GM18907 (cell line): ENCODE measurements around the gene CYP4F3.
"Not testable (repeated sequence)": the region's sequence is repeated elsewhere in the genome, so short reads cannot be mapped to it uniquely, and the experiment has no call there.

Experiments used
- ATAC-seq: cut with Tn5 transposase; IDR thresholded peaks from one replicate; pipeline ENCODE4 v1.9.1; 2021; ENCODE audit warnings: mild to moderate bottlenecking, moderate library complexity; ENCODE audit not compliant: unreplicated experiment

CYP4F3 gene

GRCh38 chr19:15629003-15629880 is 11.5 kb upstream of the CYP4F3 start:
- no peak for ATAC-seq

GRCh38 chr19:15631817-15632216 is 8.9 kb upstream of the CYP4F3 start:
- no peak for ATAC-seq

- ATAC-seq: no peak
These were observed 7.4 kb upstream of the CYP4F3 start for GRCh38 chr19:15633082-15633835.

GRCh38 chr19:15634105-15634504 is 6.6 kb upstream of the CYP4F3 start:
- ATAC-seq: no peak

- no peak for ATAC-seq
These were observed 5.5 kb upstream of the CYP4F3 start for GRCh38 chr19:15635016-15635805.

- no peak for ATAC-seq
These were observed 4.7 kb upstream of the CYP4F3 start for GRCh38 chr19:15636026-15636425.

- no peak for ATAC-seq
These were observed 1.1 kb upstream of the CYP4F3 start for GRCh38 chr19:15639596-15639995.

- ATAC-seq: no peak
These were observed 354 bp downstream of the CYP4F3 start for GRCh38 chr19:15640904-15641597.

DNA sequence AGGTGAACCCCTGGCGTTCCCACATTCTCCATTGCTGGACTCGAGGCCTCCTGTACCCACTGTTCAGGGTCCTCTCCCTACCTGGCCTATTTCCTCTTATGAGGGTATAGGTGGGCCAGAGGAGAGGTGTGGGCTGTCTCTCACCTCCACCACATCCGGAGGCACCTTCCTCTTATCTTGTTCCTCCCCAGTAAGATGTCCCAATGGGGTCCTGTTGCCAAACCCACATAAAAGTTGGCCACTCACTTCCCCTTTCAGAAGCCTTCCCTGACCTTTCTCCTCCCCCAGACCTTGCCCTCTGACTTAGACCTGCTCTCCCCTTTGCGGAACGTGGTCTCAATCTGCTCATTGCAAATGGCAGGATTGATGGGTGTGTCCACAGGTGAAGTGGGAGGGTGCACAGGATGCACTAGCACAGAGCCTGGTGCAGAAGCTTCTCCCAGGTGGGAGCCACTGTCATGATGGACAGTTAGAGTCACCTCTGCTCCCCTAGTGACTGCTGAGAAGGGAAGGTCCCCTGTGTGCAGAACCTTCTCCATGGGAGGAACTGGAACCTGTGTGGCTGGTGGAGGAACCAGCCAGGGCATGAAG is 1.3 kb downstream of the CYP4F3 start:
- no peak for ATAC-seq

- ATAC-seq: no peak
These were observed 2.1 kb downstream of the CYP4F3 start for GRCh38 chr19:15642807-15643206.

- no peak for ATAC-seq
These were observed 2.7 kb downstream of the CYP4F3 start for GRCh38 chr19:15643387-15643786.

DNA sequence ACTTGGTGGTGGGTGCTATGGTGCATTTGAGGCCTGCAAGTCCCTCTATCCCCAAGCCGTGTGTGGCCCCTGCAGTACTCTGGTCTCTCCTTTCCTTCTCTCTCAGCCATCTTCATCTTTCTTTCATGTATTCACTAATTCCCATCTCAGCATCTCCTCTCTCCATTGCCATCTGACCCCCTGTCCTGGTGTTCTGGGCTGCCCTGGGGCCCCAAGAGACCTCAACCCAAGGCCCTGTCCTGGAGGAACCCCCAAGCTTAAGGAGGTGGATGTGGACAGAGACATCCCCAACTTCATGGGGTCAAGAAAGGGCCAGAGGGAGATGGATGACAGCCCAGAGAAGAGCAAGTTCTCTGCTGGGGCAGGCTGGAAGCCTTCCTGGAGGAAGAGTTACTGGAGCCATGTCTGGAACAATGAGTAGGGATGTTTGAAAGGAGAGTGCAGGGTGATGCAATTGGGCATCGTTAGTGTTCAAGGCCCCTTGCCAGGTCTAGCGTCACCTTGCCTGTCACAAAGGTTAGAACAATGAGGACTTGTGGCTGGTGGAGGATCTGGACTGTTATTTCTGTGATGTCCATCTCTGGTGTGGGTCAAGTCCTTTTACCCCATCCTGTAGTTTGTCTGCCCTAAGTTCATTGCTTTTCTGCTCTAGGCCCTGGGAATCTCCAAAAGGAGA is 3.5 kb downstream of the CYP4F3 start:
- no peak for ATAC-seq

GRCh38 chr19:15644816-15645215 is 4.1 kb downstream of the CYP4F3 start:
- no peak for ATAC-seq

DNA sequence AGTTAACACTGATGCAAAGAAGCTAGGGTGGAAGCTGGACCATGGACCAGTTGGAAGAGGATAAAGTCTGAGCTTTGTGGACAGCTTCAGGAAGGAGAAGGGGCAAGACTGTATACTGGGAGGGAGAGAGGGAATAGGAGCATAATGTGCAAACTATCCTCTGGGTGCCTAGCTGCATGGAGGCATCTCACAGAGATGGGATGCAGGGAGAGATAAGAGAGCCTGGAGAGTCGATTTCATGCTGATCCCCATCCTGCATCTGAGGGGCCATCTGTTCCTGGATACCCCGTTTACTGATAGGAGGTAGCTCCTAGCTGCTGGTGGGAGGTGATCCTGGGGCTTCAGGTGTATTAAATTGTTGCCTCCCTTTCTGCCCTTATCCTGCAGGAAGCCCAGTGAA is 8.8 kb downstream of the CYP4F3 start:
- ATAC-seq: no peak

GRCh38 chr19:15650123-15650522 is 9.4 kb downstream of the CYP4F3 start:
- ATAC-seq: not testable (repeated sequence)

DNA sequence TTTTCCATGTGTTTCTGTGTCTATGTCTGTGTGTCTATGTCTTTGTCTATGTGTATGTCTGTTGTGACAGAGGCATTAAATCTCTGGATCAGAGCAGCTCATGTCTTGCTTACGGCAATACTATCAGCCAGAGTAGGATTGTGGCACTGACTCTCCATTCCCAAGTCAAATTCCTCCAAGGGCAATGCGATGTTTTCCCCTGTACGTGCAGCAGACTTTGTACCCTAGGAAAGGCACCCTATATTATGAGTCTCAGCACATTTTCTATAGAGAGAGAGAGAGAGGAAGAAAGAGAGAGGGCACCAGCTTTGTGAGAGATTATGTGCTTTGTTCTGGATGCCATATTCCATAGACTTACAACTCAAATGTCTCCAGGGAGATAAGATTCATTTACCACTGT is 11.1 kb downstream of the CYP4F3 start:
- ATAC-seq: no peak

DNA sequence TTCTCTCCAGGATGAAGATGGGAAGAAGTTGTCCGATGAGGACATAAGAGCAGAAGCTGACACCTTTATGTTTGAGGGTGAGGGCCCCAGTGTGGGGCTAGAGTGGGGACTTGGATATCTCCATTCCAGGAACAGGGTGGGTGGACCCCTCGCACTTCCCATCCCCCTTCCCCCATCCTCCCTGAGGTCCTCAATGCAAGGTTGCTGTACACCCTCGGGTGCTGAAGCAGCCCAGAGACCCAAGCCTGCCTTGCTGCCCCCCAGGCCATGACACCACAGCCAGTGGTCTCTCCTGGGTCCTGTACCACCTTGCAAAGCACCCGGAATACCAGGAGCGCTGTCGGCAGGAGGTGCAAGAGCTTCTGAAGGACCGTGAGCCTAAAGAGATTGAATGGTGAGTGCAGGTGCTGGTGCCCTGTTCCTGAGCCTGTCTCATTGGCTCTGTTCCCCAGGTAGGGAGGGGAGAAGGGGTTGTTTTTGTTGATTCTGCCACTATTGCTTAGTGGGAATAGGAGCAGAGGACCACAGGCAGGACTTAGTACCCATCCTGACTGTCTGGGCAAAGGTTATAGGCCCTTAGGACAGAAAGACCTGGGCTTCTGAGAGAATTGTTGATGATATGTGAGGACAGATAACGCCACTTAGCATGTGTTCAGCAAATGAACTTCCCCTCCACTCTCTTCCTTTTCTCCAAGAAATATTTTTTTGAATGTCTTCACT is 12.0 kb downstream of the CYP4F3 start:
- ATAC-seq: no peak

DNA sequence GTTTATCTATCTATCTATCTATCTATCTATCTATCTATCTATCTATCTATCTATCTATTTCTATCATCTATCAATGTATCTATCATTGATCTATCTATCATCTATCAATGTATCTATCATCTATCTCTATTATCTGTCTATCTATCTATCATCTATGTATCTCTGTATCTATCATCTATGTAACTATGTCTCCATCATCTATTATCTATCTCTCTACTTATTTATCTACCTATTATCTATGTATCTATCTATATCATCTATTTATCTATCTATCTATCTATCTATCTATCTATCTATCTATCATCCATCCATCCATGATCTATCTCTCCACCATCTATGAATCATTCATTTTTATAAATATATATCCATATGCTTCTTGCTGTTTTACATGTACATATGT is 15.8 kb downstream of the CYP4F3 start:
- no peak for ATAC-seq

DNA sequence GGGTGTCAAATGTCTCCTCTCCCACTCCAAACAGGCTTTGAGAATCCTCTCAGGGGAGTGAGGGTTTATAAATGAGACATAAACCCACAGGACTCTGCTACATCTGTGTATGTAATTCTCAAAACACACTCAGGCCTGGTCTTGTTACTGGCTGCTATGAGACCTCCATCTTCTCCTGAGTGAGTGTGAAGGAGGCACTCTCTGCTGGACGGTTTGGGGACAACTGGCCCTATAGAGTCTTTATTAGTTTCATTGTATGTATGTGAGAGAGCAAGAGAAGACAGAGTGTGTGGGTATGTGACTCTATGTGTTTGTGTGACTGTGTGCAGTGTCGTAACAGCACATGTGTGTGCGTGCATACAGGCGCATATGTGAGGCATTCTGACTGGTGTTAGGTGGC is 22.6 kb downstream of the CYP4F3 start:
- no peak for ATAC-seq
